Activated T-helper 1 cell treated with anti-CD3 and anti-CD28 coated beads, Interleukin-12 subunit alpha, Interleukin-12 subunit beta, Interleukin-2, Interleukin-4 antibody, amounts not matched to agents 30 ng/mL and 10 ng/mL and 1 ng/mL, durations not matched to agents 14 hours and 24 hours and 36 hours (primary cell): ENCODE data around the gene HOXB4. TPM values are rescaled to one million over a fixed set of nuclear protein-coding genes. Genes with fewer than 3 reads are reported as not detected.

Source experiments
- DNase-seq: peaks from one replicate; pipeline ENCODE4 v3.0.0; 2021; ENCODE audit warnings: low spot score
- H3K27ac Mint-ChIP-seq: one replicate; pipeline ENCODE4 v1.8.0; 2021; ENCODE audit warnings: mild to moderate bottlenecking, mixed read lengths
- H3K27me3 Mint-ChIP-seq: one replicate; pipeline ENCODE4 v1.8.0; 2022; ENCODE audit warnings: mild to moderate bottlenecking, moderate library complexity, mixed read lengths; ENCODE audit not compliant: insufficient read depth
- H3K36me3 Mint-ChIP-seq: one replicate; pipeline ENCODE4 v1.8.0; 2021; ENCODE audit warnings: low read depth, mixed read lengths
- H3K4me1 Mint-ChIP-seq: one replicate; pipeline ENCODE4 v1.8.0; 2021; ENCODE audit warnings: low read depth, mixed read lengths
- H3K4me3 Mint-ChIP-seq: one replicate; pipeline ENCODE4 v1.8.0; 2021; ENCODE audit warnings: mild to moderate bottlenecking, moderate library complexity, mixed read lengths
- H3K9me3 Mint-ChIP-seq: one replicate; pipeline ENCODE4 v1.8.0; 2021; ENCODE audit warnings: mixed read lengths
- intact Hi-C: fragments of 100-400 bp; cut with micrococcal nuclease; formaldehyde crosslinking; loops from one replicate; pipeline ENCODE4 v1.15.1; 2024
- total RNA-seq: library from RNA; stranded (reverse); gene quantifications from 2 replicates; pipeline ENCODE4 v1.2.3, GENCODE V29; 2022

HOXB4 gene
- total RNA-seq, 1 donor from 2014 or later: 3.8 TPM

DNA sequence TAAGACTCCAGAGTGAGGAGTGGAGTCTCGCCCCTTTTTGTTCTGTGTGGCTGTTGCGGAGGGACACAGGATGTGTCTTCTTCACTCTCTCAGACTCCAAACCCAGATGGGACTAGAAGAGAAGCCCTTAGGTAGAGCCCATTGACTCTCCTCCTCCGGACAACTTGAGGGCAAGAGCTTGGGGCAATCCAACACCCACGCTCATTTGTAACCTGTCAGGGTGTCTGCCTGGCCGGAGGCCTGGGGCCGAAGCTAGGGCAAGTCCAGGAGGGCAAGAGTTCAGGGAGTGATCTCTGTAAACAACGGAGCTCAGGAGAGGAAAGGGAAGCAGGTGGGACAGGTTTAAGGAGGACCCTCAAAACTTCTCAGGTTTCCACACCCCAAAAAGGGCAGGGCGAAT lies 45.9 kb downstream of the HOXB4 start:
- DNase-seq: no peak
- Mint-ChIP-seq H3K4me1 (no peaks in the 10 kb centered on the region), H3K27me3 (peaks cover 31% of the 10 kb centered on the region), H3K9me3 (no peaks in the 10 kb centered on the region), H3K27ac (no peak overlapping the region), H3K4me3 (no peak overlapping the region), H3K36me3 (no peaks in the 10 kb centered on the region)
- intact Hi-C loops: no loop called here

DNA sequence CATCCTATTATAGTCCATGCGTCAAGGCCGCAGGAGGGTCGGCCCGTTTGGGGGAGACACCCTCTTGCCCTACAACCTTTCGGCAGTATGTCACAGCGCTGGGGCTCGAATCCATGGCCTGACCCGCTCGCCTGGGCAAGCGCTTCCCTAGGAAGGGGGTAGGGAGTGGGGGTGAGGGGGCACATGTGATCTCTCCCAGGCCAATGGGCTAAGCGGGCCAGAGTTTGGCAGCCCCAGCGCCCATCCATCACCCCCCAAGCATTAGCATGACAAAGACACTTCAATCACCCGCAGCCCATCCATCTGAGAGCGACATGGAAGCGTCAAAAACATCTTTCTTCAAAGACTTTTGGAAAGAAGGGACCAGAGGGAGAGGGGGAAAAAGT lies 47.3 kb downstream of the HOXB4 start, which contains the start of gene HOXB1:
HOXB1 (minus strand) TSS at position 125 of the 386 bp plus-strand sequence; CDS start at position 18, 107 bp downstream.
- Mint-ChIP-seq H3K27me3 (peaks cover 41% of the 10 kb centered on the region), H3K9me3 (no peaks in the 10 kb centered on the region), H3K4me1 (no peaks in the 10 kb centered on the region), H3K36me3 (no peaks in the 10 kb centered on the region), H3K4me3 (no peak within 1 kb of the TSS), H3K27ac (no peak within 1 kb of the TSS)
- no peak for DNase-seq
- intact Hi-C loops: no loop called here

DNA sequence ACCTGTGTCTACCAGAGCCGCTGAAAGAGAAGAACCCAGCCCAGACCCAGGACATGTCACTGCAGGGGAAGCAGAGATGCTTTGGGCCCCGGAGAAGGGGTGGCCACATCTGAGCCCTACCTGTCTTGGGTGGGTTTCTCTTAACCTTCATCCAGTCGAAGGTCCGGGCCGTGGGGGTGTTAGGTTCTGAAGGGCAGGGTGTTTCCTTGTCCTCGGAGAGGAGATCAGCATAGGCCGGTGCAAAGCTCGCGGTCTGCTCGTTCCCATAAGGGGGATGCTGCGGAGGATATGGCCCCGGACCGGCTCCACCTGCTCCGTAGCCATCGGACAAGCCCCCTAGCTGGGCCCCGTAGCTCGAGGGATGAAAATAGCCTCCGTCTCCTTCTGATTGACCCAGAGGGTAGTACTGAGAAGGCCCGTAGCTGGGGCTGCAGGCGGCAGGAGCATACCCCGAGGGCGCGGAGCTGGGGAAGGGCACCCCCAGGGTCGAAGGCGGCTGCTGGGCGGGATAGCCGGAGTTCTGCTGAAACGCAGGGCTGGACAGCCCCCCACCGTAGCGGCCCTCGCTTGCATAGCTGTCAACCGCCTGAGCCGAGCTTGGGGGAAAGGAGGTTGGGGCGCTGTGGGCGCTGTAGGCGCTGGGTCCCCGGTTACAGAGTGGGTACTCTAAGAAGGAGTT lies 47.8 kb downstream of the HOXB4 start:
- intact Hi-C loops: no loop called here
- no peak overlapping the region for H3K27ac Mint-ChIP-seq

DNA sequence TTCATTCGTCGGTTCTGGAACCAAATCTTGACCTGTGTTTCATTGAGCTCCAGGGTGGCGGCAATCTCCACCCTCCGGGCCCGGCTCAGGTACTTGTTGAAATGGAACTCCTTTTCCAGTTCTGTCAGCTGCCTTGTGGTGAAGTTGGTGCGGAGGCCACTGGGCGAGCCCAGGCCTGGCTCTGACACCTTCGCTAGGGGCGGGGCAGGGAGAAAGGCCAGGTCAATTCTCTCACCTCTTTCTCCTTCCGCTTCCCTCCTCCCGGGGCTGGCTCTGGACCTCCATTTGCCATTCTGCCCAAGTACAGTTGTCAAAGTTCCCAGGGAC lies 48.5 kb downstream of the HOXB4 start:
- Mint-ChIP-seq H3K36me3 (no peaks in the 10 kb centered on the region), H3K4me1 (no peaks in the 10 kb centered on the region), H3K9me3 (no peaks in the 10 kb centered on the region), H3K4me3 (no peak overlapping the region), H3K27me3 (peaks cover 51% of the 10 kb centered on the region), H3K27ac (no peak overlapping the region)
- intact Hi-C loops: no loop called here
- no peak for DNase-seq

More for the DNA sequence above, 47.8 kb downstream of the HOXB4 start:
- H3K4me1 Mint-ChIP-seq: no peaks in the 10 kb centered on the region
- H3K4me3 Mint-ChIP-seq: no peak overlapping the region
- H3K36me3 Mint-ChIP-seq: no peaks in the 10 kb centered on the region
- H3K27me3 Mint-ChIP-seq: peaks cover 46% of the 10 kb centered on the region
- H3K9me3 Mint-ChIP-seq: no peaks in the 10 kb centered on the region
- DNase-seq: no peak

DNA sequence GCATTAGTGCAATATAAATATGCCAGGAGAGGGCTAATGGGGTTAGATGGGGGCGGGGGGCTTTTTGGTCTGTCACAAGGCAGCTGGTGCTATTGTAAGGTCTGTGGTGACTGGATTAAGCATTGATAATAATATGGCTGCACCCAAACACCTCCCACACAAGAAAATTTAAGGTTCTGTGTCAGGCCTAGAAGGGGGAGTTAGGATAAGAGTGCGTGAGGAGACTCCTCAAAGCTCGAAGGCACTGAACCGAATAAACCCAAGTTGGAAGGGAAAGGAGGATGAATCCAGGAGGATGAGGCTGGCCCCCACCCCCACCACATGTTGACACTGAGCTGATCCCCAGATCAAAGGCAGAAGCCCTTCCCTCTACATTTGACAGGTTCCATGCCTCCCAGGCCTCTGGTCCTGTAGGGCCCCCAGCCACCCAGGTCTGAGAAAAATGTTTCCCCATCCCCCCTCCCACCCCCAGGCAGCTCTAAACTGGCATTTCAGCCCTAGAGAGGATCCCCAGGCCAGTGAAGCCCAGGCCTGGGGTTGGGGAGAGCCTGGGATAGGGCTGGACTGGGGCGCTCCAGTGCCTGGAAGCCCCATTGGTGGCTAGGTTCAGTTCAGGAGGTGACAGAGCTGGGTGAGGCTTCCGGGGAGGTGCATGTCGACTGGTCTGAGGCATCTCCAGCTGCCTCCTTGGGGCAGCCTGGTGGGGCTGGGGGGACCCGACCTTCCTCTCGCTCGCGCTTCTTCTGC lies 49.0 kb downstream of the HOXB4 start:
- intact Hi-C loops: no loop called here
- Mint-ChIP-seq H3K4me1 (no peaks in the 10 kb centered on the region), H3K4me3 (no peak overlapping the region), H3K27me3 (peaks cover 57% of the 10 kb centered on the region), H3K9me3 (no peaks in the 10 kb centered on the region), H3K27ac (no peak overlapping the region), H3K36me3 (no peaks in the 10 kb centered on the region)
- DNase-seq: no peak

DNA sequence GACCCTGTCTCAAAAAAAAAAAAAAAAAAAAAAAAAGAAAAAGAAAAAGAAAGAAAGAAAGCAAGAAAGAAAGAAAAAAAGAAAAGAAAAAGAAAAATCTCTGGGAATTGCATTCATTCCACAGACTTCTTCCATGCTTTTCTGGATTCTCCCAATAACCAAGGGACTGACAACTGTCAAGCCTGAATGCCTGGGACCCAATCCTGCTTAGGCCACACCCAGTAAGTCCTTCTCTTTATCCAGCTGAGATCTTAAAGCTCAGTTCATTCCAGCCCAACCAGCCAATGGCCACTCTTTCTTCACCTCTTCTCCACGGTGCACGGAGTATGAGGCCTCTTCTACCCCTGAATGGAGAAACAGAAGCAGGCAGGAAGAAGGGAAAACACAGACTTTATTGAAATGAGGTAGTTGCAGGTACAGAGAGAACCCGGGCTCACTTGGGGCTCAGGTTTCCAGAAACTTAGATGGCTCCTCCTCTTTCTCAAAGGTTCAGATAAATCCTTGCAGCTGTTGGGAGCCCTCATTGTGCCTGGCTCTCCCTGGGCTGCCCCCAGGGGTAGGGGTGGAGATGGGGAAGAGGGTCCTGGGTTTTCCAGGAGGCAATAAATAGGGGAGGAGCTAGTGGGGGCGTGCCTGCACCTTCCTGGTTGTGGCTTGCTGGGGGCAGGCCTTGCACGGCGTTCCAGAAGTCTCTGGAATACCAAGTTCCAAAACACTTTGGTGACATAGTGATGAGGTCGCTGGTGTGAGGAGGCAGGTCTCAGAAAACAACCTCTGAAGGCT lies 49.8 kb downstream of the HOXB4 start:
- H3K36me3 Mint-ChIP-seq: no peaks in the 10 kb centered on the region
- intact Hi-C loops: no loop called here
- DNase-seq: no peak
- peaks cover 60% of the 10 kb centered on the region for H3K27me3 Mint-ChIP-seq
- H3K4me1 Mint-ChIP-seq: no peaks in the 10 kb centered on the region
- no peak overlapping the region for H3K4me3 Mint-ChIP-seq
- H3K9me3 Mint-ChIP-seq: no peaks in the 10 kb centered on the region
- no peak overlapping the region for H3K27ac Mint-ChIP-seq

DNA sequence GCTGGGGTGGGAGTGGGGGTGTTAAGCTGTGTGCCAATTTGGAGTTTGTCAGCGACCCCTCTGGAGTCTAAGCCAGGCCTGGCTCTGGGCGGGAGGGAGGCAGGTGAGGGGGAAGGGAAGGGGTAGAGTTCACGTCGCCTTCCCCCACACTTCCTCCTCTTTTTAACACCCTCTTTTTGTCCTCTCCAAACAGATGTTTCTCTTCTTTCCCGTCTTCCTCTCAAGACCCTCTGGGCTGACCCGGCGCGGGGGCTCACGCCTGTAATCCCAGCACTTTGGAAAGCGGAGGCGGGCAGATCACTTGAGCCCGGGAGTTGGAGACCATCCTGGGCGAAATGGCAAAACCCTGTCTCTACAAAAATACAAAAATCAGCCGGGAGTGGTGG lies 50.6 kb downstream of the HOXB4 start:
- intact Hi-C loops: no loop called here
- Mint-ChIP-seq H3K27ac (no peak overlapping the region), H3K27me3 (peaks cover 64% of the 10 kb centered on the region), H3K4me3 (no peak overlapping the region), H3K4me1 (no peaks in the 10 kb centered on the region), H3K9me3 (no peaks in the 10 kb centered on the region), H3K36me3 (no peaks in the 10 kb centered on the region)
- DNase-seq: no peak

DNA sequence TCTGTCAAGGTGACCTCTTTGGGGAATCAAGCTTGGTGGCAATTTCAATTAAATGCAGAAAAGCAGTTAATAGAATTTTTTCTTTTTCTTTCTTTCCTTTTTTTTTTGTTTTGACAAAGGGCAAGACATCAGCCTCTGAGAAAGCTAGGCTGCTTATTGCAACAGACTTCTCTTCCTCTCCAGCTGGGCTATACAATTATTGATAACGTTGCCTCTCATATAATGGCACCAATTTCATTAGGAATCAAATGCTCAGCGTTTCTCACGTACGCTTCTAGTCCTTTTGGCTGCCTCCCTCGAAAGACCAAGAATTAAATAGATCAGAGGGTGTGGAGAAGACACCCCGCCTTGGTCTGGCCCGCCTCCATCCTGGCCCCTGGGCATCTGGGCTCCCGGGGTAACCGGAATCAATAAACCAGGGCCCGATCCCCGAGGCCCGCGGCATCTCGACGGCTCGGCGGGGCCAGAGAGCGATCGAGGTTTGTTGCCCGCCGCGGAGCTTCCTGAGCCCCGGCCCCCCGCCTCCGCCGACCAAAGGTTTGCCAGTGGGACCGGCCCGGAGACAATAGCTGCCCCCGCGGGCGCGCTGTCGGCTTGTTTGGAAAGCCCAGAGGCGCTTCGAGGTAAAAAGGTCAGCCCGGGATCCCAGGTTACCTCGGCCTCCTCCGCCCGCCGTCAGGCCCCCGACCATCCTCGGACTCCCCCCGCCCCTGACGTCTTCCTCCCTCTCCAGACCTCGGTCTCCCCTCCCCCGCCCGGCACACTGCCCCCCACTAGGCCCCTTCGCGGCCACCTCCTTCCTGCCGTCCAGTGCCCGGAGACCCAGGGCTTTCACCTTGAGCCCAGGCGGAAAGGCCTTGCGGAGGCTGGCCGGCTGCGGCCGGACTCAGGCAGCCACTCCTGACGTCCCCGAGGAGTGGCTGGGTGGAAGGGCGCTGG lies 51.3 kb downstream of the HOXB4 start:
- no peaks in the 10 kb centered on the region for H3K9me3 Mint-ChIP-seq
- H3K27me3 Mint-ChIP-seq: peaks cover 59% of the 10 kb centered on the region
- H3K36me3 Mint-ChIP-seq: no peaks in the 10 kb centered on the region
- H3K4me1 Mint-ChIP-seq: no peaks in the 10 kb centered on the region
- no peak overlapping the region for H3K4me3 Mint-ChIP-seq
- no peak overlapping the region for H3K27ac Mint-ChIP-seq
- intact Hi-C loops: no loop called here
- DNase-seq: no peak

Other genes starting within 250 kb of the HOXB4 start
- gene SKAP1, start 148.1 kb downstream of the HOXB4 start, total RNA-seq: 48.7 and 51.9 TPM in 2 replicates
- not detected in 2 replicates for gene HOXB1, start 47.3 kb downstream of the HOXB4 start, total RNA-seq
- gene HOXB2, start 33.2 kb downstream of the HOXB4 start, total RNA-seq: 32.5 and 32.8 TPM in 2 replicates
- 2.5 and 2.8 TPM in 2 replicates for gene HOXB3, start 11.9 kb upstream of the HOXB4 start, total RNA-seq
- gene HOXB5, start 15.4 kb upstream of the HOXB4 start, total RNA-seq: 0.10 TPM in 1 of 2 replicates, not detected in the other
- 0.71 and 0.99 TPM in 2 replicates for gene HOXB6, start 26.6 kb upstream of the HOXB4 start, total RNA-seq
- gene HOXB7, start 32.7 kb upstream of the HOXB4 start, total RNA-seq: 0.49 and 0.51 TPM in 2 replicates
- not detected in 2 replicates for gene HOXB8, start 36.9 kb upstream of the HOXB4 start, total RNA-seq
- gene HOXB9, start 48.0 kb upstream of the HOXB4 start, total RNA-seq: 0.27 and 0.39 TPM in 2 replicates
- gene PRAC1, start 144.2 kb upstream of the HOXB4 start, total RNA-seq: not detected in 2 replicates
- gene PRAC2, start 144.8 kb upstream of the HOXB4 start, total RNA-seq: not detected in 2 replicates
- not detected in 2 replicates for gene HOXB13, start 150.4 kb upstream of the HOXB4 start, total RNA-seq
- not detected in 2 replicates for gene TTLL6, start 238.9 kb upstream of the HOXB4 start, total RNA-seq